WTC11 (cell line): ENCODE measurements around the gene DGCR2. TPM values are rescaled to one million over a fixed set of nuclear protein-coding genes. Genes with fewer than 3 reads are reported as not detected.

Experiments
- ATAC-seq: fragments of 200-7000 bp; cut with Tn5 transposase; 2 replicates; pipeline ENCODE4 v1.10.0; 2021; ENCODE audit warnings: mild to moderate bottlenecking, moderate library complexity
- CTCF ChIA-PET: fragments of 300-600 bp; sonication (Branson Sonifier 250); formaldehyde crosslinking; loops from one replicate; lab custom pipeline; 2021; ENCODE audit warnings: antibody characterized with exemption; lab: Charles Lee
- POLR2A ChIA-PET: fragments of 350-600 bp; sonication (Branson Sonifier 250); formaldehyde crosslinking; loops from one replicate; lab custom pipeline; 2021; ENCODE audit warnings: antibody characterized with exemption; lab: Charles Lee
- DNase-seq: peaks from one replicate; pipeline ENCODE4 v3.0.0; 2021; ENCODE audit warnings: low spot score
- H3K27ac Mint-ChIP-seq: 2 replicates; pipeline ENCODE4 v1.8.0; 2021; ENCODE audit warnings: mixed read lengths
- H3K27me3 Mint-ChIP-seq: 2 replicates; pipeline ENCODE4 v1.8.0; 2021; ENCODE audit warnings: low read depth, mild to moderate bottlenecking, moderate library complexity, mixed read lengths
- H3K36me3 Mint-ChIP-seq: 2 replicates; pipeline ENCODE4 v1.8.0; 2021; ENCODE audit warnings: mixed read lengths
- H3K4me1 Mint-ChIP-seq: 2 replicates; pipeline ENCODE4 v1.8.0; 2022; ENCODE audit warnings: mixed read lengths
- H3K4me3 Mint-ChIP-seq: 2 replicates; pipeline ENCODE4 v1.8.0; 2021; ENCODE audit warnings: mild to moderate bottlenecking, moderate library complexity, mixed read lengths
- H3K9me3 Mint-ChIP-seq: 2 replicates; pipeline ENCODE4 v1.8.0; 2021; ENCODE audit warnings: mixed read lengths
- AR ChIP-seq: fragments of 250-450 bp; sonication (Bioruptor Pico); IDR thresholded peaks from 2 replicates; pipeline ENCODE4 v1.9.0; 2021; ENCODE audit warnings: mild to moderate bottlenecking
- CBFB ChIP-seq: sonication (generic); formaldehyde crosslinking; IDR thresholded peaks from 2 replicates; pipeline ENCODE4 v1.8.1; 2022; ENCODE audit warnings: mild to moderate bottlenecking, low read depth, missing genetic modification reagents
- FOXP1 ChIP-seq: sonication (generic); formaldehyde crosslinking; IDR thresholded peaks from 2 replicates; pipeline ENCODE4 v1.8.0; 2022; ENCODE audit warnings: missing genetic modification reagents, mild to moderate bottlenecking, moderate library complexity, borderline replicate concordance
- FOXP4 ChIP-seq: sonication (generic); formaldehyde crosslinking; IDR thresholded peaks from 2 replicates; pipeline ENCODE4 v1.8.0; 2022; ENCODE audit warnings: mild to moderate bottlenecking, missing genetic modification reagents
- JAZF1 ChIP-seq: fragments of 250-450 bp; sonication (Bioruptor Pico); IDR thresholded peaks from 2 replicates; pipeline ENCODE4 v1.9.0; 2021; ENCODE audit warnings: moderate library complexity, mild to moderate bottlenecking, inconsistent platforms
- KAT7 ChIP-seq: sonication (generic); formaldehyde crosslinking; IDR thresholded peaks from 2 replicates; pipeline ENCODE4 v1.8.1; 2023; ENCODE audit warnings: missing genetic modification reagents, mild to moderate bottlenecking, borderline replicate concordance
- NFYB ChIP-seq: sonication (generic); formaldehyde crosslinking; conservative IDR thresholded peaks from 2 replicates; pipeline ENCODE4 v1.8.0; 2022; ENCODE audit warnings: low read depth, missing genetic modification reagents
- NR3C1 ChIP-seq: sonication (generic); formaldehyde crosslinking; conservative IDR thresholded peaks from 2 replicates; pipeline ENCODE4 v1.8.1; 2023; ENCODE audit warnings: low read depth, mild to moderate bottlenecking, missing genetic modification reagents
- PREB ChIP-seq: sonication (generic); formaldehyde crosslinking; IDR thresholded peaks from 2 replicates; pipeline ENCODE4 v1.8.1; 2022; ENCODE audit warnings: mild to moderate bottlenecking, missing genetic modification reagents, moderate library complexity, borderline replicate concordance
- SMAD4 ChIP-seq: sonication (generic); formaldehyde crosslinking; IDR thresholded peaks from 2 replicates; pipeline ENCODE4 v1.8.0; 2022; ENCODE audit warnings: mild to moderate bottlenecking, missing genetic modification reagents
- TEAD1 ChIP-seq: sonication (generic); formaldehyde crosslinking; IDR thresholded peaks from 2 replicates; pipeline ENCODE4 v1.8.0; 2022; ENCODE audit warnings: mild to moderate bottlenecking, missing genetic modification reagents
- ZNF317 ChIP-seq: sonication (generic); formaldehyde crosslinking; IDR thresholded peaks from 2 replicates; pipeline ENCODE4 v1.8.1; 2023; ENCODE audit warnings: low read depth, mild to moderate bottlenecking, moderate library complexity, missing genetic modification reagents, borderline replicate concordance
- ZNF425 ChIP-seq: fragments of 250-450 bp; sonication (Bioruptor Pico); conservative IDR thresholded peaks from 2 replicates; pipeline ENCODE4 v1.9.0; 2021; ENCODE audit warnings: mild to moderate bottlenecking
- total RNA-seq: library from RNA; stranded (reverse); gene quantifications from 3 replicates; pipeline ENCODE4 v1.2.3, GENCODE V29; 2021
- TF ChIP-seq, protein P1 (sequence below): sonication (generic); formaldehyde crosslinking; conservative IDR thresholded peaks from 2 replicates; pipeline ENCODE4 v1.8.1; 2022; ENCODE audit warnings: mild to moderate bottlenecking, missing genetic modification reagents
- TF ChIP-seq, protein P2 (sequence below): sonication (generic); formaldehyde crosslinking; IDR thresholded peaks from 2 replicates; pipeline ENCODE4 v1.8.1; 2022; ENCODE audit warnings: low read depth, missing genetic modification reagents, borderline replicate concordance
- TF ChIP-seq, protein P3 (sequence below): sonication (generic); formaldehyde crosslinking; IDR thresholded peaks from 2 replicates; pipeline ENCODE4 v1.8.1; 2023; ENCODE audit warnings: mild to moderate bottlenecking, missing genetic modification reagents

The DGCR2 gene
- total RNA-seq, 1 experiment from 2014 or later, result 64.2 TPM

DNA sequence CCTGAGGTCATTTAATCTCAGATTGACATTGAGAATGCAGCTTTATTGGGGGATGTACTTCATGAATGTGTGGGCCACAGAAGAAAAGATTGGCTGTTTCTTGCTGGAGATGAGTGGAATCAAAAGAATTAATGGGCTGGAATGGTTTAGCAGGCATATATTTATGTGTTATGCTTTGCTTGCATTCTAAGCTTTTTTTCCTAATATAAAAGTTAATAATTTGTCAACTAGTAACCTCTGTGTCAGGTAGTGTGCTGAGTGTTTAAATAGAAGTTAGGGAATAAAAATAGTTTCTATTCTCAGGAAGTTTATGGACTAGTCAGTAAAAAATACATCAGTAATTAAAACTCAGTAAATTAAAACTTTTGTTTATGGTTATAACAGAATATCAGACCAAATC is 118.7 kb downstream of the DGCR2 start:
- Mint-ChIP-seq H3K27me3 (no peaks in the 10 kb centered on the region; the same call in 1 of the 2 replicates), H3K36me3 (no peaks in the 10 kb centered on the region), H3K4me1 (no peaks in the 10 kb centered on the region), H3K27ac (no peak overlapping the region), H3K9me3 (no peaks in the 10 kb centered on the region), H3K4me3 (no peak overlapping the region)
- POLR2A ChIA-PET, result no interaction called here
- TF ChIP-seq, protein P1, sequence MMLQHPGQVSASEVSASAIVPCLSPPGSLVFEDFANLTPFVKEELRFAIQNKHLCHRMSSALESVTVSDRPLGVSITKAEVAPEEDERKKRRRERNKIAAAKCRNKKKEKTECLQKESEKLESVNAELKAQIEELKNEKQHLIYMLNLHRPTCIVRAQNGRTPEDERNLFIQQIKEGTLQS (CRISPR knock-in tag), result no peak
- TF ChIP-seq NR3C1 (no peak), SMAD4 (no peak), CBFB (CRISPR knock-in tag) (no peak), KAT7 (CRISPR knock-in tag) (no peak), JAZF1 (CRISPR knock-in tag) (no peak), NFYB (CRISPR knock-in tag) (no peak), ZNF317 (CRISPR knock-in tag) (no peak), ZNF425 (CRISPR knock-in tag) (no peak), FOXP1 (CRISPR knock-in tag) (no peak), FOXP4 (CRISPR knock-in tag) (no peak), AR (no peak), TEAD1 (CRISPR knock-in tag) (no peak), PREB (no peak)
- TF ChIP-seq, protein P2, sequence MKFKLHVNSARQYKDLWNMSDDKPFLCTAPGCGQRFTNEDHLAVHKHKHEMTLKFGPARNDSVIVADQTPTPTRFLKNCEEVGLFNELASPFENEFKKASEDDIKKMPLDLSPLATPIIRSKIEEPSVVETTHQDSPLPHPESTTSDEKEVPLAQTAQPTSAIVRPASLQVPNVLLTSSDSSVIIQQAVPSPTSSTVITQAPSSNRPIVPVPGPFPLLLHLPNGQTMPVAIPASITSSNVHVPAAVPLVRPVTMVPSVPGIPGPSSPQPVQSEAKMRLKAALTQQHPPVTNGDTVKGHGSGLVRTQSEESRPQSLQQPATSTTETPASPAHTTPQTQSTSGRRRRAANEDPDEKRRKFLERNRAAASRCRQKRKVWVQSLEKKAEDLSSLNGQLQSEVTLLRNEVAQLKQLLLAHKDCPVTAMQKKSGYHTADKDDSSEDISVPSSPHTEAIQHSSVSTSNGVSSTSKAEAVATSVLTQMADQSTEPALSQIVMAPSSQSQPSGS (CRISPR knock-in tag), result no peak
- TF ChIP-seq, protein P3, sequence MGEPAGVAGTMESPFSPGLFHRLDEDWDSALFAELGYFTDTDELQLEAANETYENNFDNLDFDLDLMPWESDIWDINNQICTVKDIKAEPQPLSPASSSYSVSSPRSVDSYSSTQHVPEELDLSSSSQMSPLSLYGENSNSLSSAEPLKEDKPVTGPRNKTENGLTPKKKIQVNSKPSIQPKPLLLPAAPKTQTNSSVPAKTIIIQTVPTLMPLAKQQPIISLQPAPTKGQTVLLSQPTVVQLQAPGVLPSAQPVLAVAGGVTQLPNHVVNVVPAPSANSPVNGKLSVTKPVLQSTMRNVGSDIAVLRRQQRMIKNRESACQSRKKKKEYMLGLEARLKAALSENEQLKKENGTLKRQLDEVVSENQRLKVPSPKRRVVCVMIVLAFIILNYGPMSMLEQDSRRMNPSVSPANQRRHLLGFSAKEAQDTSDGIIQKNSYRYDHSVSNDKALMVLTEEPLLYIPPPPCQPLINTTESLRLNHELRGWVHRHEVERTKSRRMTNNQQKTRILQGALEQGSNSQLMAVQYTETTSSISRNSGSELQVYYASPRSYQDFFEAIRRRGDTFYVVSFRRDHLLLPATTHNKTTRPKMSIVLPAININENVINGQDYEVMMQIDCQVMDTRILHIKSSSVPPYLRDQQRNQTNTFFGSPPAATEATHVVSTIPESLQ (CRISPR knock-in tag), result no peak
- CTCF ChIA-PET, result no interaction called here
- DNase-seq, result no peak
- no peak for ATAC-seq
